HEK293 (cell line): ENCODE measurements around the gene CARNS1.

Source experiments
- CTCF ChIA-PET: fragments of 350-600 bp; formaldehyde crosslinking; extraction: SDS; loops from one replicate; lab custom pipeline; 2021; ENCODE audit warnings: antibody characterized with exemption; lab: Yijun Ruan, JAX
- POLR2A ChIA-PET: fragments of 300-600 bp; formaldehyde crosslinking; extraction: SDS; loops from one replicate; lab custom pipeline; 2020; ENCODE audit warnings: antibody characterized with exemption, inconsistent platforms; lab: Yijun Ruan, JAX
- H3K27ac ChIP-seq: fragments of 200-500 bp; sonication (Bioruptor generic); 2 replicates; pipeline ENCODE4 v1.5.1; 2014; ENCODE audit warnings: low read depth, low read length, control low read depth, inconsistent platforms; ENCODE audit errors: extremely low read depth
- H3K36me3 ChIP-seq, 2 experiments: fragments of 200-500 bp in 1 of 2; sonication (Bioruptor generic) in 1 of 2; 1 replicate in 1 of 2; 2 replicates in 1 of 2; pipeline ENCODE4 v1.5.1; 2014 to 2017; ENCODE audit warnings: inconsistent platforms in 2 of 2, low read length in 2 of 2; ENCODE audit not compliant: control insufficient read depth in 2 of 2, insufficient read depth in 1 of 2
- H3K4me1 ChIP-seq: fragments of 200-500 bp; sonication (Bioruptor generic); 2 replicates; pipeline ENCODE4 v1.5.1; 2014; ENCODE audit warnings: mild to moderate bottlenecking, low read length, inconsistent platforms; ENCODE audit not compliant: control insufficient read depth, insufficient read depth
- H3K4me3 ChIP-seq: 2 replicates; pipeline ENCODE4 v1.5.1; 2011; ENCODE audit warnings: low read depth, mild to moderate bottlenecking, control low read depth, low read length, moderate library complexity
- H3K9me3 ChIP-seq: fragments of 200-500 bp; sonication (Bioruptor generic); 2 replicates; pipeline ENCODE4 v1.5.1; 2014; ENCODE audit warnings: low read depth, low read length, inconsistent platforms; ENCODE audit not compliant: control insufficient read depth, insufficient read depth
- BCL11B ChIP-seq: fragments of 450-650 bp; formaldehyde crosslinking; IDR thresholded peaks from 2 replicates; pipeline ENCODE4 v1.5.1; 2016; ENCODE audit warnings: low read depth, missing biosample characterization, missing genetic modification characterization
- HOXA7 ChIP-seq: sonication (generic); formaldehyde crosslinking; IDR thresholded peaks from 2 replicates; pipeline ENCODE4 v1.8.1; 2022; ENCODE audit warnings: missing genetic modification reagents, borderline replicate concordance
- KLF10 ChIP-seq: fragments of 450-650 bp; IDR thresholded peaks from 2 replicates; pipeline ENCODE4 v1.5.1; 2018; ENCODE audit warnings: missing biosample characterization, mild to moderate bottlenecking, missing genetic modification characterization
- KLF7 ChIP-seq: fragments of 450-650 bp; formaldehyde crosslinking; IDR thresholded peaks from 2 replicates; pipeline ENCODE4 v1.5.1; 2016; ENCODE audit warnings: missing biosample characterization, missing genetic modification characterization, borderline replicate concordance
- OVOL3 ChIP-seq: fragments of 450-650 bp; formaldehyde crosslinking; IDR thresholded peaks from 2 replicates; pipeline ENCODE4 v1.5.1; 2016; ENCODE audit warnings: missing biosample characterization, missing genetic modification characterization
- SALL2 ChIP-seq: fragments of 450-650 bp; formaldehyde crosslinking; IDR thresholded peaks from 2 replicates; pipeline ENCODE4 v1.5.0; 2017; ENCODE audit warnings: missing biosample characterization, mild to moderate bottlenecking, missing genetic modification characterization, borderline replicate concordance
- SCRT2 ChIP-seq: fragments of 450-650 bp; formaldehyde crosslinking; IDR thresholded peaks from 2 replicates; pipeline ENCODE4 v1.5.1; 2016; ENCODE audit warnings: missing biosample characterization, missing genetic modification characterization
- TRIM28 ChIP-seq: IDR thresholded peaks from 2 replicates; pipeline ENCODE4 v1.6.1; 2011; ENCODE audit warnings: low read length, control low read depth, borderline replicate concordance
- YY1 ChIP-seq: fragments of 450-650 bp; formaldehyde crosslinking; IDR thresholded peaks from 2 replicates; pipeline ENCODE4 v1.5.1; 2018; ENCODE audit warnings: missing biosample characterization, missing genetic modification characterization
- ZFHX2 ChIP-seq: fragments of 450-650 bp; formaldehyde crosslinking; conservative IDR thresholded peaks from 2 replicates; pipeline ENCODE4 v1.5.1; 2016; ENCODE audit warnings: missing biosample characterization, missing genetic modification characterization
- ZFP69B ChIP-seq: fragments of 450-650 bp; formaldehyde crosslinking; IDR thresholded peaks from 2 replicates; pipeline ENCODE4 v1.5.1; 2016; ENCODE audit warnings: missing biosample characterization, missing genetic modification characterization
- ZNF146 ChIP-seq: fragments of 450-650 bp; formaldehyde crosslinking; IDR thresholded peaks from 2 replicates; pipeline ENCODE4 v1.5.1; 2016; ENCODE audit warnings: missing biosample characterization, missing genetic modification characterization
- ZNF157 ChIP-seq: fragments of 450-650 bp; formaldehyde crosslinking; IDR thresholded peaks from 2 replicates; pipeline ENCODE4 v1.5.1; 2016; ENCODE audit warnings: missing biosample characterization, missing genetic modification characterization
- ZNF2 ChIP-seq: fragments of 450-650 bp; formaldehyde crosslinking; IDR thresholded peaks from 2 replicates; pipeline ENCODE4 v1.5.1; 2016; ENCODE audit warnings: missing biosample characterization, missing genetic modification characterization
- ZNF202 ChIP-seq: fragments of 450-650 bp; formaldehyde crosslinking; IDR thresholded peaks from 2 replicates; pipeline ENCODE4 v1.5.1; 2016; ENCODE audit warnings: missing biosample characterization, missing genetic modification characterization, borderline replicate concordance
- ZNF248 ChIP-seq: fragments of 450-650 bp; formaldehyde crosslinking; IDR thresholded peaks from 2 replicates; pipeline ENCODE4 v1.5.1; 2017; ENCODE audit warnings: missing biosample characterization, missing genetic modification characterization
- ZNF335 ChIP-seq: fragments of 450-650 bp; formaldehyde crosslinking; conservative IDR thresholded peaks from 2 replicates; pipeline ENCODE4 v1.5.1; 2016; ENCODE audit warnings: missing biosample characterization, missing genetic modification characterization
- ZNF501 ChIP-seq: fragments of 450-650 bp; formaldehyde crosslinking; IDR thresholded peaks from 2 replicates; pipeline ENCODE4 v1.5.1; 2016; ENCODE audit warnings: missing biosample characterization, missing genetic modification characterization
- ZNF548 ChIP-seq: fragments of 450-650 bp; formaldehyde crosslinking; IDR thresholded peaks from 2 replicates; pipeline ENCODE4 v1.5.1; 2016; ENCODE audit warnings: missing biosample characterization, missing genetic modification characterization
- ZNF558 ChIP-seq: fragments of 450-650 bp; formaldehyde crosslinking; IDR thresholded peaks from 2 replicates; pipeline ENCODE4 v1.5.1; 2016; ENCODE audit warnings: missing biosample characterization, missing genetic modification characterization
- ZNF596 ChIP-seq: fragments of 450-650 bp; IDR thresholded peaks from 2 replicates; pipeline ENCODE4 v1.5.0; 2018; ENCODE audit warnings: missing biosample characterization, mild to moderate bottlenecking, missing genetic modification characterization, moderate library complexity
- ZNF677 ChIP-seq: fragments of 450-650 bp; IDR thresholded peaks from 2 replicates; pipeline ENCODE4 v1.5.0; 2018; ENCODE audit warnings: missing biosample characterization, mild to moderate bottlenecking, missing genetic modification characterization, moderate library complexity
- ZNF830 ChIP-seq: fragments of 450-650 bp; IDR thresholded peaks from 2 replicates; pipeline ENCODE4 v1.5.0; 2018; ENCODE audit warnings: missing biosample characterization, missing genetic modification characterization, low read depth, mild to moderate bottlenecking, moderate library complexity
- ZNF843 ChIP-seq: fragments of 450-650 bp; formaldehyde crosslinking; IDR thresholded peaks from 2 replicates; pipeline ENCODE4 v1.5.1; 2016; ENCODE audit warnings: missing biosample characterization, missing genetic modification characterization
- TF ChIP-seq, protein P1 (sequence below): fragments of 450-650 bp; formaldehyde crosslinking; IDR thresholded peaks from 2 replicates; pipeline ENCODE4 v1.5.1; 2016; ENCODE audit warnings: missing biosample characterization, missing genetic modification characterization
- TF ChIP-seq, protein P2 (sequence below): fragments of 450-650 bp; formaldehyde crosslinking; optimal IDR thresholded peaks from 2 replicates; pipeline ENCODE3; 2016; ENCODE audit warnings: missing biosample characterization, mild to moderate bottlenecking, missing genetic modification characterization
- TF ChIP-seq, protein P3 (sequence below): fragments of 450-650 bp; formaldehyde crosslinking; conservative IDR thresholded peaks from 2 replicates; pipeline ENCODE4 v1.5.1; 2016; ENCODE audit warnings: low read depth, missing biosample characterization, missing genetic modification characterization
- TF ChIP-seq, protein P4 (sequence below): fragments of 450-650 bp; formaldehyde crosslinking; IDR thresholded peaks from 2 replicates; pipeline ENCODE4 v1.5.1; 2017; ENCODE audit warnings: missing biosample characterization, mild to moderate bottlenecking, missing genetic modification characterization, moderate library complexity

CARNS1 gene

DNA sequence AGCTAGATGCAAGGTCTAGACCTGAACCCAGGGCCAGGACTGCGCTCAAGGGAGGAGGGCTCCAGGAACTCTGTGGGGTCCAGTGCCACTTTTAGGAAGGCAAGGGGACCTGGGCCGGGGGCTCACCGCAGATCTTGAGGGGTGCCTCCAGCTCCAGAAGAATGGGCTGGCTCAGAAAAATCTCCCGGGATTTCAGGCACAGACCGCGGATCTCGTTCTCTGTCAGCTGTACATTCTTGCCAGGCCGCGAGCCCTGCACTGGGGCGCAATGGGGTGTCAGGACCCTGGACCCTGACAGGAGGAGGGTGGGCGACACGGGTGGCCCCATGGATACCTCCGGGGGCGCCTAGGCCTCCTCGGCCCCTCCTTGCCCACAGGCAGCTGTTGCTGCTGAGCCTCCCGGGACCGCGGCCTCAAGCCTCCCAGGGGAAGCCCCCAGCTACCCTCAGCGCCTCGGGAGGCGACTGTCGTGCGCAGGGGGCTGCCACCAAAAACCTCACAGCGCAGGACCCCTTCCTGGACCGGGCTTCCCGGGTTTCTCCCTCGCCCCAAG, 14.5 kb upstream of the CARNS1 start (continued):
- TF ChIP-seq ZNF202 (tag by site-specific recombination) (no peak), SALL2 (tag by site-specific recombination) (no peak), BCL11B (tag by site-specific recombination) (no peak), ZNF146 (tag by site-specific recombination) (no peak), OVOL3 (tag by site-specific recombination) (no peak), ZNF335 (tag by site-specific recombination) (peak; percentile 30; the same call in 1 of the 2 replicates), ZNF501 (tag by site-specific recombination) (no peak), ZNF677 (no peak), ZFP69B (tag by site-specific recombination) (no peak), SCRT2 (tag by site-specific recombination) (peak; percentile 58; the same call in 1 of the 2 replicates), ZFHX2 (tag by site-specific recombination) (no peak), KLF7 (tag by site-specific recombination) (no peak), ZNF830 (no peak), ZNF548 (tag by site-specific recombination) (no peak), ZNF596 (no peak), ZNF558 (no peak)
- TF ChIP-seq, protein P1, sequence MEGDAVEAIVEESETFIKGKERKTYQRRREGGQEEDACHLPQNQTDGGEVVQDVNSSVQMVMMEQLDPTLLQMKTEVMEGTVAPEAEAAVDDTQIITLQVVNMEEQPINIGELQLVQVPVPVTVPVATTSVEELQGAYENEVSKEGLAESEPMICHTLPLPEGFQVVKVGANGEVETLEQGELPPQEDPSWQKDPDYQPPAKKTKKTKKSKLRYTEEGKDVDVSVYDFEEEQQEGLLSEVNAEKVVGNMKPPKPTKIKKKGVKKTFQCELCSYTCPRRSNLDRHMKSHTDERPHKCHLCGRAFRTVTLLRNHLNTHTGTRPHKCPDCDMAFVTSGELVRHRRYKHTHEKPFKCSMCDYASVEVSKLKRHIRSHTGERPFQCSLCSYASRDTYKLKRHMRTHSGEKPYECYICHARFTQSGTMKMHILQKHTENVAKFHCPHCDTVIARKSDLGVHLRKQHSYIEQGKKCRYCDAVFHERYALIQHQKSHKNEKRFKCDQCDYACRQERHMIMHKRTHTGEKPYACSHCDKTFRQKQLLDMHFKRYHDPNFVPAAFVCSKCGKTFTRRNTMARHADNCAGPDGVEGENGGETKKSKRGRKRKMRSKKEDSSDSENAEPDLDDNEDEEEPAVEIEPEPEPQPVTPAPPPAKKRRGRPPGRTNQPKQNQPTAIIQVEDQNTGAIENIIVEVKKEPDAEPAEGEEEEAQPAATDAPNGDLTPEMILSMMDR (tag by site-specific recombination) = peak; percentile 54; the same call in 1 of the 2 replicates
- TF ChIP-seq, protein P2, sequence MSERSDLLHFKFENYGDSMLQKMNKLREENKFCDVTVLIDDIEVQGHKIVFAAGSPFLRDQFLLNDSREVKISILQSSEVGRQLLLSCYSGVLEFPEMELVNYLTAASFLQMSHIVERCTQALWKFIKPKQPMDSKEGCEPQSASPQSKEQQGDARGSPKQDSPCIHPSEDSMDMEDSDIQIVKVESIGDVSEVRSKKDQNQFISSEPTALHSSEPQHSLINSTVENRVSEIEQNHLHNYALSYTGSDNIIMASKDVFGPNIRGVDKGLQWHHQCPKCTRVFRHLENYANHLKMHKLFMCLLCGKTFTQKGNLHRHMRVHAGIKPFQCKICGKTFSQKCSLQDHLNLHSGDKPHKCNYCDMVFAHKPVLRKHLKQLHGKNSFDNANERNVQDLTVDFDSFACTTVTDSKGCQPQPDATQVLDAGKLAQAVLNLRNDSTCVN = peak; percentile 72

DNA sequence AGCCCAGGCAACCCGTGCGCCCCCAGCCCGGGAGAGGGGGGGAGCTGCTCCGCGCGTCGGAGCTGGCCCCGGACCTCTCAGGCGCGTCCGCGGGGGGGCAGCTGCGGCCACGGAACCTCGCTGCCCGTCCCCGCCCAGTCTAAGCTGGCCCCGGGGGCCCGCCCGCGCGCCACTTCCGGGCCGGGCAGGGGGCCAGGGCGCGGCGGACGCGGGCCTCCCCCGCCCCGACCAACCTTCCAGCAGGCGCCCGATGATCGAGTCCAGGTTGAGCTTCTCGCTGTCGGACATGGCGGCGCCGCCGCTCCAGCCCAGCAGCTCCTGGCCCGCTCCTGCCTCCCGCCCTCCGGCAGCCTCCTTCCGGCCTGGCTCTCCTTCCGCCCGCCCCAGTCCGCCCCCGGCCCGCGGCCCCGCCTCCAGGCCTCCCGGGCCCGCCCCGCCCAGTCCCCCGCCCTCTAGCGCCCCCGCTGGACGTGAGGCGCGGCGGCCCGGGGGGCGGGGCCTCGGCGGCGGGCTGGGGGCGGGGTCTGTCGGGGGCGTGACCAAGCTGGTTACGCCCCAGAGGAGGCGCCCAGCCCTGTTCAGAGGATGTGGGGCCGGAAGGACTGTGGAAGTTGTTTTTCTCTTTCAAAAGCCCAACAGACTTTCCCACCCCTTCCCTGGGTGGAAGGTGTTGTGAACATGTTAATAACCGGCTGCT, 13.8 kb upstream of the CARNS1 start, which contains the start of gene PPP1CA:
Gene PPP1CA, minus strand, starts transcription at position 364 of the 697 bp plus-strand sequence. Its CDS starts 76 bp downstream, at position 288.
- Histone ChIP-seq H3K4me1 (no peaks in the 10 kb centered on the region), H3K9me3 (no peaks in the 10 kb centered on the region), H3K36me3 (peaks cover 0 to 39% of the 10 kb centered on the region in 2 experiments; a peak in 1 of 3 replicates), H3K4me3 (peak within 1 kb of the TSS; percentile 79), H3K27ac (peak within 1 kb of the TSS; percentile 88)
- POLR2A ChIA-PET = interaction anchor here (0.7 to 3.3 kb wide), 26 partner anchors 9 to 228 kb away, joined by 3 to 53 read pairs (median 6); partner anchors contain the start of genes AIP, CORO1B, GPR152 and GSTP1
- CTCF ChIA-PET = interaction anchor here (0.5 to 2.8 kb wide), 26 partner anchors 9 to 475 kb away, joined by 3 to 20 read pairs (median 5); partner anchors contain the start of genes PITPNM1, RAD9A and TMEM134
- TF ChIP-seq ZNF202 (tag by site-specific recombination) = no peak
- no peak for TF ChIP-seq ZNF248 (tag by site-specific recombination)
- TF ChIP-seq TRIM28 = no peak
- no peak for TF ChIP-seq ZNF157
- TF ChIP-seq, protein P3, sequence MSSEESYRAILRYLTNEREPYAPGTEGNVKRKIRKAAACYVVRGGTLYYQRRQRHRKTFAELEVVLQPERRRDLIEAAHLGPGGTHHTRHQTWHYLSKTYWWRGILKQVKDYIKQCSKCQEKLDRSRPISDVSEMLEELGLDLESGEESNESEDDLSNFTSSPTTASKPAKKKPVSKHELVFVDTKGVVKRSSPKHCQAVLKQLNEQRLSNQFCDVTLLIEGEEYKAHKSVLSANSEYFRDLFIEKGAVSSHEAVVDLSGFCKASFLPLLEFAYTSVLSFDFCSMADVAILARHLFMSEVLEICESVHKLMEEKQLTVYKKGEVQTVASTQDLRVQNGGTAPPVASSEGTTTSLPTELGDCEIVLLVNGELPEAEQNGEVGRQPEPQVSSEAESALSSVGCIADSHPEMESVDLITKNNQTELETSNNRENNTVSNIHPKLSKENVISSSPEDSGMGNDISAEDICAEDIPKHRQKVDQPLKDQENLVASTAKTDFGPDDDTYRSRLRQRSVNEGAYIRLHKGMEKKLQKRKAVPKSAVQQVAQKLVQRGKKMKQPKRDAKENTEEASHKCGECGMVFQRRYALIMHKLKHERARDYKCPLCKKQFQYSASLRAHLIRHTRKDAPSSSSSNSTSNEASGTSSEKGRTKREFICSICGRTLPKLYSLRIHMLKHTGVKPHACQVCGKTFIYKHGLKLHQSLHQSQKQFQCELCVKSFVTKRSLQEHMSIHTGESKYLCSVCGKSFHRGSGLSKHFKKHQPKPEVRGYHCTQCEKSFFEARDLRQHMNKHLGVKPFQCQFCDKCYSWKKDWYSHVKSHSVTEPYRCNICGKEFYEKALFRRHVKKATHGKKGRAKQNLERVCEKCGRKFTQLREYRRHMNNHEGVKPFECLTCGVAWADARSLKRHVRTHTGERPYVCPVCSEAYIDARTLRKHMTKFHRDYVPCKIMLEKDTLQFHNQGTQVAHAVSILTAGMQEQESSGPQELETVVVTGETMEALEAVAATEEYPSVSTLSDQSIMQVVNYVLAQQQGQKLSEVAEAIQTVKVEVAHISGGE (tag by site-specific recombination) = 0 out of 2 replicates have a peak, but pooled peaks have one; percentile 22
- TF ChIP-seq, protein P4, sequence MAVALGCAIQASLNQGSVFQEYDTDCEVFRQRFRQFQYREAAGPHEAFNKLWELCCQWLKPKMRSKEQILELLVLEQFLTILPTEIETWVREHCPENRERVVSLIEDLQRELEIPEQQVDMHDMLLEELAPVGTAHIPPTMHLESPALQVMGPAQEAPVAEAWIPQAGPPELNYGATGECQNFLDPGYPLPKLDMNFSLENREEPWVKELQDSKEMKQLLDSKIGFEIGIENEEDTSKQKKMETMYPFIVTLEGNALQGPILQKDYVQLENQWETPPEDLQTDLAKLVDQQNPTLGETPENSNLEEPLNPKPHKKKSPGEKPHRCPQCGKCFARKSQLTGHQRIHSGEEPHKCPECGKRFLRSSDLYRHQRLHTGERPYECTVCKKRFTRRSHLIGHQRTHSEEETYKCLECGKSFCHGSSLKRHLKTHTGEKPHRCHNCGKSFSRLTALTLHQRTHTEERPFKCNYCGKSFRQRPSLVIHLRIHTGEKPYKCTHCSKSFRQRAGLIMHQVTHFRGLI (tag by site-specific recombination) = peak; percentile 94
- TF ChIP-seq ZNF843 = no peak
- TF ChIP-seq HOXA7 (CRISPR knock-in tag) = no peak
- no peak for TF ChIP-seq ZNF2
- no peak; the same call in 1 of the 2 replicates for TF ChIP-seq KLF10 (tag by site-specific recombination)
- TF ChIP-seq, protein P2 = peak; percentile 10
- TF ChIP-seq YY1 (tag by site-specific recombination) = peak; percentile 23; the same call in 1 of the 2 replicates
